ENCODE measurements around the gene C13orf46.

DNA sequence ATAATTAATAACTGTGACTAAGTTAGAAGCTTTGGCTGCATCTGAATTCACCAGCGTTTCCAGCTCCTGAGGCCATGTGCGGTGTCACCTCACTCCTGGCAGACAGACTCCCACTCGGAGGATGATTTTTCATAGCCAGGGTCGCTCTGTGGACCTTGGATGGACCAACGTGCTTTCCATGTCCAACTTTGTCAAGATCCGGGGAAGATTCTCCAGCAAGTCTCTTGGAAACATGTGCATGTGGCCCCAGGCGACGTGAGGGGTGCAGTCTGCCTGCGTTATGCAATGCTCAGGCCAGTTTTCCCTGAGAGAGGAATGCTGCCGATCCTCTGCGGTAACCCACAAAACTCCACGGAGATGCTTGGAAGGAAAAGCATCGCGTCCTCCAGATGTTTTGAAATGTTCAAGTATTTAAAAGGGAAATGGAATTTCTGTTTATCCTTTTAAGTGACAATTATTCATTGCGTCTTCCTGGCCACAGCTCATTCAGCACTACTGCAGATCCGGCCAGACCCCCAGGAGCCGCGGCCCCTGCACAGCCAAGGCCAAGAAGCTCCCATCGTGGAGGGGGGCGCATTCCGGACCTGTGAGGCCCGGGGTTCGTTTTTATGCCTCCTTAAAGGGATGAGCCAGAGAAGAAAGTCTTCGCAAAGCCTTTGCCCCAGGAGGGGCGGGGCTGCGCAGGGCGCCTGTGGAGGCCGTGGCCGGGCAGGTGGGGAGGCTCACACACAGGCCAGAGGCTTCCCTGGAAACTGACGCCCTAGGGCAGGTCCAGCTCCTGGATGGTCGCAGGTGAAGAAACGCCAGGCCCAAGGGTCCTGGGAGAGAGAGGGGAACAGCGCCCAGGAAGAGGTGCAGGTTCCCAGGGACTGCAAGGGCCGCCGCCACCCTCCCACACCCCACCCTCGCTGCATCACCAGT lies 46.0 kb downstream of the C13orf46 start:
- TF ChIP-seq, protein P1, sequence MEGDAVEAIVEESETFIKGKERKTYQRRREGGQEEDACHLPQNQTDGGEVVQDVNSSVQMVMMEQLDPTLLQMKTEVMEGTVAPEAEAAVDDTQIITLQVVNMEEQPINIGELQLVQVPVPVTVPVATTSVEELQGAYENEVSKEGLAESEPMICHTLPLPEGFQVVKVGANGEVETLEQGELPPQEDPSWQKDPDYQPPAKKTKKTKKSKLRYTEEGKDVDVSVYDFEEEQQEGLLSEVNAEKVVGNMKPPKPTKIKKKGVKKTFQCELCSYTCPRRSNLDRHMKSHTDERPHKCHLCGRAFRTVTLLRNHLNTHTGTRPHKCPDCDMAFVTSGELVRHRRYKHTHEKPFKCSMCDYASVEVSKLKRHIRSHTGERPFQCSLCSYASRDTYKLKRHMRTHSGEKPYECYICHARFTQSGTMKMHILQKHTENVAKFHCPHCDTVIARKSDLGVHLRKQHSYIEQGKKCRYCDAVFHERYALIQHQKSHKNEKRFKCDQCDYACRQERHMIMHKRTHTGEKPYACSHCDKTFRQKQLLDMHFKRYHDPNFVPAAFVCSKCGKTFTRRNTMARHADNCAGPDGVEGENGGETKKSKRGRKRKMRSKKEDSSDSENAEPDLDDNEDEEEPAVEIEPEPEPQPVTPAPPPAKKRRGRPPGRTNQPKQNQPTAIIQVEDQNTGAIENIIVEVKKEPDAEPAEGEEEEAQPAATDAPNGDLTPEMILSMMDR (IDR thresholded peaks at IDR 0.05 in 8 of 11, conservative IDR thresholded peaks at IDR 0.05 in 3 of 11) = no peak
- peak; percentile 15 to 49 (median 26) for TF ChIP-seq POLR2AphosphoS5 (IDR thresholded peaks at IDR 0.05)
- TF ChIP-seq POLR2A (IDR thresholded peaks at IDR 0.05) = no peak
